DND-41 (cell line): ENCODE measurements around the gene TSHZ3.

Experiments
- ATAC-seq: fragments of 200-7000 bp; cut with Tn5 transposase; 3 replicates; pipeline ENCODE4 v1.9.1; 2021; ENCODE audit warnings: low read depth; ENCODE audit not compliant: insufficient read depth
- DNase-seq: peaks from one replicate; pipeline ENCODE4 v3.0.0-alpha.2; 2020
- H2AFZ ChIP-seq: 2 replicates; pipeline ENCODE4 v1.6.0; 2012; ENCODE audit warnings: low read depth, low read length
- H3K27ac ChIP-seq: 2 replicates; pipeline ENCODE4 v1.5.1; 2012; ENCODE audit warnings: low read length, inconsistent platforms
- H3K27me3 ChIP-seq: fragments of 200-600 bp; sonication (generic); 2 replicates; pipeline ENCODE4 v1.6.0; 2012; ENCODE audit warnings: low read length, mild to moderate bottlenecking, inconsistent platforms; ENCODE audit not compliant: insufficient read depth, poor library complexity
- H3K36me3 ChIP-seq: 2 replicates; pipeline ENCODE4 v1.5.1; 2012; ENCODE audit warnings: low read length, inconsistent platforms; ENCODE audit not compliant: insufficient read depth
- H3K4me1 ChIP-seq: 2 replicates; pipeline ENCODE4 v1.5.1; 2012; ENCODE audit warnings: mild to moderate bottlenecking, low read length; ENCODE audit not compliant: insufficient read depth
- H3K4me2 ChIP-seq: 2 replicates; pipeline ENCODE4 v1.6.0; 2012; ENCODE audit warnings: mild to moderate bottlenecking, moderate library complexity, low read length, inconsistent platforms; ENCODE audit not compliant: insufficient read depth
- H3K4me3 ChIP-seq, 2 experiments: fragments of 200-600 bp in 1 of 2; shearing (Covaris generic) in 1 of 2; 2 replicates each; pipeline ENCODE4 v1.5.1; 2012 to 2016; ENCODE audit warnings: inconsistent platforms in 2 of 2, low read length in 2 of 2, mild to moderate bottlenecking in 2 of 2, low read depth in 1 of 2, moderate library complexity in 1 of 2
- H3K79me2 ChIP-seq: 2 replicates; pipeline ENCODE4 v1.6.0; 2012; ENCODE audit warnings: low read length, inconsistent platforms; ENCODE audit not compliant: insufficient read depth
- H3K9ac ChIP-seq: 2 replicates; pipeline ENCODE4 v1.6.0; 2012; ENCODE audit warnings: low read depth, mild to moderate bottlenecking, inconsistent platforms, low read length, moderate library complexity
- H3K9me3 ChIP-seq: 2 replicates; pipeline ENCODE4 v1.5.1; 2012; ENCODE audit warnings: low read length, moderate library complexity, mild to moderate bottlenecking, inconsistent platforms; ENCODE audit not compliant: insufficient read depth, severe bottlenecking
- H4K20me1 ChIP-seq: 2 replicates; pipeline ENCODE4 v1.6.0; 2012; ENCODE audit warnings: low read length; ENCODE audit not compliant: insufficient read depth
- EZH2 ChIP-seq: IDR thresholded peaks from 3 replicates; pipeline ENCODE4 v1.6.1; 2012; ENCODE audit warnings: borderline replicate concordance, low read depth, mild to moderate bottlenecking, moderate library complexity, low read length, inconsistent platforms; ENCODE audit not compliant: severe bottlenecking
- TF ChIP-seq, protein P1 (sequence below): IDR thresholded peaks from 2 replicates; pipeline ENCODE4 v1.5.1; 2012; ENCODE audit warnings: borderline replicate concordance, low read length, moderate library complexity, mild to moderate bottlenecking; ENCODE audit not compliant: poor library complexity, severe bottlenecking; ENCODE audit errors: extremely low read depth

TSHZ3 gene

DNA sequence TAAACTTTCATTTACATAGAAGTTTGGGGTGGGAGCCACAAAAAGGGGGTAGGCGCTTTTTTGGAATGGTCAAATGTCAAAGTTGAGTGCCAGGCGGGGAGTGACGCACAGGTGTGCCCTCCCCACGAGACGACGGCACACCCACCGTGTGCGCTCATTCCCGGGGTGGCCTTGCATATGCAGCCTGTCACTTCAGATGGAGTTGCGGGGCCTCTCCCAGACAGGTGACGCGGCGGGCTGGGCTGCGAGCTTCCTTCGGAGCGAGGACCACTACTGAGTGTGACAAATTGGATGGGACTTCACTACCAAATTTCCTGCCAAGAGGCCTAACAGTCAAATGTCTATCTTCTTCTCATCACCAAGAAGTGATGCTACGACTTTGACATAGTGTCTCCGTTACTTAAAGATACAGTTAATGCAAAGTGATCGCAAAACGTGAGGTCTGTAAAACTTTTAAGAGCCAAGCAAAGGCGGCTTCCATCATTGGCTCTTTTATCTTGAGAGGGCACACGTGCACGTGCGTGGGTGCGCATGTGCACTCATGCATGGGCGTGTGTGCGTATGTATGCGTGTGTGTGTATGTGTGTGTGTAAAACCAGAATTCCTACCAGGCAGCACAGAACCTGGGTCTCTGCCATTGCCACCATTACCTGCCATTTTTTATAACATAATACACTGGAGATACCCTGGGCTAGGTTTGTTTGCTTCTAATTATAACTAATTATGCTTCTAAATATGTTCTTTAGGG, 43.1 kb downstream of the TSHZ3 start:
- H3K79me2 ChIP-seq = peaks cover 3% of the 10 kb centered on the region
- H3K9ac ChIP-seq = no peak overlapping the region
- ATAC-seq = no peak
- DNase-seq = no peak
- H3K9me3 ChIP-seq = no peaks in the 10 kb centered on the region
- H2AFZ ChIP-seq = no peak overlapping the region
- H3K4me3 ChIP-seq = no peak overlapping the region
- no peaks in the 10 kb centered on the region for H3K36me3 ChIP-seq
- no peaks in the 10 kb centered on the region for H3K27me3 ChIP-seq
- no peak overlapping the region for H3K27ac ChIP-seq
- TF ChIP-seq, protein P1, sequence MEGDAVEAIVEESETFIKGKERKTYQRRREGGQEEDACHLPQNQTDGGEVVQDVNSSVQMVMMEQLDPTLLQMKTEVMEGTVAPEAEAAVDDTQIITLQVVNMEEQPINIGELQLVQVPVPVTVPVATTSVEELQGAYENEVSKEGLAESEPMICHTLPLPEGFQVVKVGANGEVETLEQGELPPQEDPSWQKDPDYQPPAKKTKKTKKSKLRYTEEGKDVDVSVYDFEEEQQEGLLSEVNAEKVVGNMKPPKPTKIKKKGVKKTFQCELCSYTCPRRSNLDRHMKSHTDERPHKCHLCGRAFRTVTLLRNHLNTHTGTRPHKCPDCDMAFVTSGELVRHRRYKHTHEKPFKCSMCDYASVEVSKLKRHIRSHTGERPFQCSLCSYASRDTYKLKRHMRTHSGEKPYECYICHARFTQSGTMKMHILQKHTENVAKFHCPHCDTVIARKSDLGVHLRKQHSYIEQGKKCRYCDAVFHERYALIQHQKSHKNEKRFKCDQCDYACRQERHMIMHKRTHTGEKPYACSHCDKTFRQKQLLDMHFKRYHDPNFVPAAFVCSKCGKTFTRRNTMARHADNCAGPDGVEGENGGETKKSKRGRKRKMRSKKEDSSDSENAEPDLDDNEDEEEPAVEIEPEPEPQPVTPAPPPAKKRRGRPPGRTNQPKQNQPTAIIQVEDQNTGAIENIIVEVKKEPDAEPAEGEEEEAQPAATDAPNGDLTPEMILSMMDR = no peak
- TF ChIP-seq EZH2 = no peak
- H3K4me2 ChIP-seq = no peak overlapping the region
- no peaks in the 10 kb centered on the region for H3K4me1 ChIP-seq
- peaks cover 41% of the 10 kb centered on the region for H4K20me1 ChIP-seq

DNA sequence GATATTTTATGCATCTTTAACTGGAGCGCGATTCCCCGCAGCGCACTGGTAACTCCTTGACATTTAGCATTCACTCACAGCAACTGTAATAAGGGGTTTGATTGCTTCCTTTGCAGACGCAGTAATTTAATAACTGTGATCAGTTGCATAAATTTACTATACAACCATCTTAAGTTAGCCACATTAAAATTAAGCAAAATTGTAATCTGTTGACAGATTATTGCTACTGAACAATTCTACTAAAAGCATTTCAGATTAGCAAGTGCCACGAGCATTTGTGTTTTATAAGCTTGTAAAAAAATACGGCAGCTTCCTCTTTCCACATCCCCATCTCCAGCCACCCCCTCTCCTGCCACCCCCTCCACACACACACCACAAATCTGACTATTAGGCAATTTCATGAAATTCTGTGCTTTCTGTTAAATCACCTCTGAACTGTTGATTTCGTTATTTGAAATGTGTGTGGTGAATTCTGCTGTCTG, 44.4 kb downstream of the TSHZ3 start:
- no peaks in the 10 kb centered on the region for H3K36me3 ChIP-seq
- ATAC-seq = no peak
- no peak for TF ChIP-seq EZH2
- TF ChIP-seq, protein P1 = no peak

DNA sequence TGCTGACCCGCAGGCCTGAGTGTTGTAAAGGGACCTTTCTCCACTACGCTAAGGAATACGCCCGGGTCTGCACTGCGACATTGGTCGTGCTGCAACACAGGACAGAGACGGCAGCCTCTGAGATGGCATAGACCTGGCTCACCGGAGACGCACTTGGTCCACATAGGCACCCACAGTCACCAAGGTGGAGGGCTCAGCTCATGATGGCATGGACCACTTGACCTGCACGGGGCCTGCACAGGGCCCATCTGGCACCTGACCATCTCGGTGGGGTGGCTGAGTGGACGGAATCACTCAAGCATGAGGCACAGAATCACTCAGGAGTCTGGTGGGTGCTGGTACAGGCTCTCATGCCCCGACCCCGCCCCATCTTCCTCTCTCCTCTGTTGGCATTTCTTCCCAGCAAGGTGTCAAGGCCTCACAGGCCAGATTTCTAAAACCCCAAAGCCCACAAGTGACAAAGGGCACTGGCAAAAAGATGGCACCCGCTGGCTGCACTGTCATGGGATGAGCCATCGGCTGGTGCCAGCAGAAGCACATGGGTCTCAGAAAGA, 45.9 kb downstream of the TSHZ3 start:
- ATAC-seq (no peak), DNase-seq (no peak)
- Histone ChIP-seq H4K20me1 (peaks cover 26% of the 10 kb centered on the region), H3K27ac (no peak overlapping the region), H3K9me3 (no peaks in the 10 kb centered on the region), H3K4me2 (no peak overlapping the region), H3K79me2 (no peaks in the 10 kb centered on the region; the same call in 1 of the 2 replicates), H3K36me3 (no peaks in the 10 kb centered on the region), H3K4me3 (no peak overlapping the region), H3K27me3 (no peaks in the 10 kb centered on the region), H2AFZ (no peak overlapping the region), H3K4me1 (no peaks in the 10 kb centered on the region), H3K9ac (no peak overlapping the region)
- no peak for TF ChIP-seq EZH2
- TF ChIP-seq, protein P1 = no peak

More for the DNA sequence above, 44.4 kb downstream of the TSHZ3 start:
- H4K20me1 ChIP-seq = peaks cover 37% of the 10 kb centered on the region
- no peak overlapping the region for H3K4me3 ChIP-seq
- peaks cover 3% of the 10 kb centered on the region for H3K79me2 ChIP-seq
- H3K9me3 ChIP-seq = no peaks in the 10 kb centered on the region
- DNase-seq = no peak
- no peak overlapping the region for H3K27ac ChIP-seq
- no peak overlapping the region for H3K9ac ChIP-seq
- no peak overlapping the region for H2AFZ ChIP-seq
- no peaks in the 10 kb centered on the region for H3K27me3 ChIP-seq
- no peak overlapping the region for H3K4me2 ChIP-seq
- H3K4me1 ChIP-seq = no peaks in the 10 kb centered on the region
